UCSD-AML1 (cell line): ENCODE measurements around the gene MBTPS1.
A peak's percentile ranks its signal among the peaks of the same experiment; 100 is the strongest.

Experiments
- DNase-seq: peaks from one replicate; lab custom pipeline; 2025; ENCODE audit not compliant: unreplicated experiment; lab: John Stamatoyannopoulos, UW

Gene MBTPS1

GRCh38 chr16:84104231-84104630 lies 12.5 kb downstream of the MBTPS1 start:
- DNase-seq: no peak

- no peak for DNase-seq
These were observed 13.1 kb downstream of the MBTPS1 start for GRCh38 chr16:84103678-84104077.

- no peak for DNase-seq
These were observed 17.8 kb downstream of the MBTPS1 start for GRCh38 chr16:84098939-84099338.

GRCh38 chr16:84096447-84097005 lies 20.2 kb downstream of the MBTPS1 start:
- DNase-seq: no peak

GRCh38 chr16:84095466-84095865 lies 21.3 kb downstream of the MBTPS1 start:
- no peak for DNase-seq

GRCh38 chr16:84093879-84094270 lies 22.9 kb downstream of the MBTPS1 start:
- DNase-seq: no peak

GRCh38 chr16:84093120-84093878 lies 23.4 kb downstream of the MBTPS1 start:
- DNase-seq: no peak

- DNase-seq: no peak
These were observed 25.3 kb downstream of the MBTPS1 start for GRCh38 chr16:84091460-84091859.

GRCh38 chr16:84090211-84090610 lies 26.5 kb downstream of the MBTPS1 start:
- no peak for DNase-seq

- DNase-seq: no peak
These were observed 27.9 kb downstream of the MBTPS1 start for GRCh38 chr16:84088695-84089395.

- DNase-seq: no peak
These were observed 29.1 kb downstream of the MBTPS1 start for GRCh38 chr16:84087466-84088151.

- no peak for DNase-seq
These were observed 29.7 kb downstream of the MBTPS1 start for GRCh38 chr16:84087001-84087400.

GRCh38 chr16:84086341-84086740 lies 30.4 kb downstream of the MBTPS1 start:
- no peak for DNase-seq

GRCh38 chr16:84085773-84086172 lies 31.0 kb downstream of the MBTPS1 start:
- no peak for DNase-seq

- no peak for DNase-seq
These were observed 31.5 kb downstream of the MBTPS1 start for GRCh38 chr16:84085271-84085667.

GRCh38 chr16:84084570-84085270 lies 32.0 kb downstream of the MBTPS1 start:
- peak; percentile 43 for DNase-seq

- DNase-seq: no peak
These were observed 33.7 kb downstream of the MBTPS1 start for GRCh38 chr16:84082835-84083569.

GRCh38 chr16:84082110-84082509 lies 34.6 kb downstream of the MBTPS1 start:
- no peak for DNase-seq

- DNase-seq: no peak
These were observed 35.2 kb downstream of the MBTPS1 start for GRCh38 chr16:84081446-84081989.

- no peak for DNase-seq
These were observed 35.9 kb downstream of the MBTPS1 start for GRCh38 chr16:84080813-84081212.
